A549 (cell line): ENCODE results near the gene MRPL51.

Experiments used
- BHLHE40 ChIP-seq: IDR thresholded peaks from 2 replicates; pipeline ENCODE4 v1.6.1; 2012; ENCODE audit warnings: low read depth, low read length, inconsistent platforms
- CEBPB ChIP-seq, 2 experiments: fragments of >200 bp in 1 of 2; sonication (Bioruptor Twin) in 1 of 2; formaldehyde crosslinking in 1 of 2; IDR thresholded peaks; 2 replicates each; pipeline ENCODE4 v1.6.1; 2012 to 2016
- CHD4 ChIP-seq: fragments of 200-600 bp; sonication (generic); IDR thresholded peaks from 2 replicates; pipeline ENCODE4 v1.6.1; 2016; ENCODE audit warnings: antibody characterized with exemption, mild to moderate bottlenecking, borderline replicate concordance
- CTCF ChIP-seq: fragments of >200 bp; sonication (Bioruptor Twin); formaldehyde crosslinking; IDR thresholded peaks from 3 replicates; pipeline ENCODE4 v1.5.1; 2016
- ELK1 ChIP-seq: fragments of 150-350 bp; IDR thresholded peaks from 2 replicates; pipeline ENCODE4 v1.6.1; 2014; ENCODE audit warnings: low read depth, mild to moderate bottlenecking, low read length
- HOXA7 ChIP-seq: fragments of 250-450 bp; sonication (Bioruptor Pico); IDR thresholded peaks from 2 replicates; pipeline ENCODE4 v1.5.0; 2020; ENCODE audit warnings: mild to moderate bottlenecking, moderate library complexity
- MAZ ChIP-seq: fragments of 150-350 bp; IDR thresholded peaks from 2 replicates; pipeline ENCODE4 v1.6.1; 2014; ENCODE audit warnings: antibody characterized with exemption, low read depth, low read length, borderline replicate concordance
- MYC ChIP-seq: IDR thresholded peaks from 2 replicates; pipeline ENCODE4 v1.6.1; 2012; ENCODE audit warnings: mild to moderate bottlenecking, inconsistent platforms, low read length, improper control_type of control experiment, borderline replicate concordance
- PHF8 ChIP-seq: fragments of 200-600 bp; sonication (generic); IDR thresholded peaks from 2 replicates; pipeline ENCODE4 v1.6.1; 2016; ENCODE audit warnings: low read depth, mild to moderate bottlenecking, antibody characterized with exemption, moderate library complexity, borderline replicate concordance
- POLR2A ChIP-seq: IDR thresholded peaks from 2 replicates; pipeline ENCODE4 v1.6.1; 2012; ENCODE audit warnings: mild to moderate bottlenecking, low read length
- RCOR1 ChIP-seq: fragments of 150-350 bp; IDR thresholded peaks from 2 replicates; pipeline ENCODE4 v1.6.1; 2014; ENCODE audit warnings: antibody characterized with exemption, low read length, low read depth
- USF2 ChIP-seq: fragments of 450-650 bp; IDR thresholded peaks from 2 replicates; pipeline ENCODE4 v1.6.1; 2014; ENCODE audit warnings: antibody characterized with exemption
- ZNF302 ChIP-seq: fragments of 250-450 bp; sonication (Bioruptor Pico); IDR thresholded peaks from 2 replicates; pipeline ENCODE4 v1.9.0; 2021; ENCODE audit warnings: inconsistent platforms, mild to moderate bottlenecking, moderate library complexity

- TF ChIP-seq CTCF (no peak), PHF8 (no peak), ELK1 (no peak), CEBPB (IDR thresholded peaks at IDR 0.05) (no peak), POLR2A (no peak), ZNF302 (CRISPR knock-in tag) (no peak), MAZ (no peak), RCOR1 (no peak), MYC (no peak), BHLHE40 (no peak), CHD4 (no peak), USF2 (no peak), HOXA7 (CRISPR knock-in tag) (no peak)
These were observed 29.2 kb downstream of the MRPL51 start for GRCh38 chr12:6463858-6464257.
